Fibroblast of lung (primary cell): ENCODE results near the gene TNK2.

Source experiments
- CTCF ChIP-seq, 2 donors: IDR thresholded peaks in 1 of 2; conservative IDR thresholded peaks in 1 of 2; 1 replicate in 1 of 2; 2 replicates in 1 of 2; pipeline ENCODE4 v1.5.1; 2011 to 2012; ENCODE audit warnings: low read length in 2 of 2, control low read depth in 1 of 2, inconsistent platforms in 1 of 2, low read depth in 1 of 2, mild to moderate bottlenecking in 1 of 2
- EZH2 ChIP-seq: IDR thresholded peaks from 2 replicates; pipeline ENCODE4 v1.5.1; 2012; ENCODE audit warnings: low read length, control low read depth, mild to moderate bottlenecking; ENCODE audit errors: missing control alignments

DNA sequence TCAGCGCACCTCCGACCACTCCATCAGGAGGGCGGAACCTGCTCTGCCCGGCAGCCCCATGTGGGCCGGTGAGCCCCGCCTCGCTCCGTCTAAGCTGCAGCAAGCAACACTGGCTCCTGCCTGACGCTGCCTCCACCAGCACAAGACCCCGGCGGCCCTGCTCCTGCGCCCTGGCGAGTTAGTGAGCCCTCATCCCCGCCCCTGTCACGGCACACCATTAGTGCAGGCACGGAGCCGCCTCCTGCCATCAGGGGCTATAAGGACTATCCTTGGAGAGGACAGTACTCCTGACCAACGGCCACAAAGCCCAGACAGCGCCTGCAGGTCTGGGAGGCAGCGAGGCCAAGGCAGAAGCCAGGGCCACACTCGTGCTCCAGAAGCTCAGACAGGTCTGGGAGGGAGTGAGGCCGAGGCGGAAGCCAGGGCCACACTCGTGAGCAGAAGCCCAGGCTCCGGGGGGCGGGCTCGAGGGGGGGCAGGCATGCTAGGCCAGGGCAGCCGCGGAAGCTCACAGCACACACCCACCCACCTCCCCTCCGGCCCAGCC is 39.4 kb downstream of the TNK2 start:
- TF ChIP-seq CTCF (conservative IDR thresholded peaks at IDR 0.05 in 1 of 2, IDR thresholded peaks at IDR 0.05 in 1 of 2; ENCODE audit: low read depth in 1 of 2, low read length in 2 of 2), result no peak
- TF ChIP-seq EZH2, result no peak
